Measurements from ENCODE around the gene TMEM259.

TMEM259 gene

DNA sequence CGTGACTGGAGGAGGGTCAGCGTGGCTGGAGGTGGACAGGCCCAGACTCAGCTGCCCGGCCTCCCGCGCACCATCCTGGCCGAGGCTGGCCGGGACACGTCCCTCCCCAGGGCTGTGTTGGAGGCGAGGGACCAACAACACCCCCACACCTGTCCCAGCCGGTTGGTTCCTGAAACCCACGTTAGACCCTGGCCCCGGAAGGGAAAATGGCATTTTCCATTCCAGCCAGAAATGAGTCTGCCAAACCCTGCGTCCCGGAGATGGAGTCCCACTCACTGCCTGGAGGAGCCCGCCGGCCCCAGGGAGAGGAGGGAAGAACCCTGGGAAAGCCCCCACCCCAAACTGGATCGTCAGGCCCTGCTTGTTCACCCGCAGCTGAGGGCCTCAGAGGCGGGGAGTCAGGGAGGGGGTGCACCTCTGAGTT lies 41.6 kb downstream of the TMEM259 start:
- Histone ChIP-seq H3K27ac (ENCODE audit: low read depth, low read length) (no peak overlapping the region), H3F3A (ENCODE audit: insufficient read depth) (peaks cover 9% of the 10 kb centered on the region), H3K27me3 (ENCODE audit: low read length) (no peaks in the 10 kb centered on the region), H3K4me2 (ENCODE audit: low read depth, low read length, poor library complexity, severe bottlenecking) (no peak overlapping the region), H3K9ac (ENCODE audit: low read length) (no peak overlapping the region), H4K20me1 (ENCODE audit: low read depth, low read length) (no peaks in the 10 kb centered on the region), H2AFZ (ENCODE audit: low read depth, low read length, severe bottlenecking) (no peak overlapping the region), H3K9me3 (ENCODE audit: insufficient read depth, low read length) (no peaks in the 10 kb centered on the region), H3K4me3 (ENCODE audit: insufficient read depth, low read length, poor library complexity, severe bottlenecking) (no peak overlapping the region), H3K9me2 (replicated peaks; ENCODE audit: insufficient read depth, low read length) (no peaks in the 10 kb centered on the region), H3K79me2 (ENCODE audit: insufficient read depth, low read length) (0 out of 2 replicates have a peak, but pooled peaks cover 1% of the 10 kb centered on the region), H3K36me3 (ENCODE audit: low read length) (no peaks in the 10 kb centered on the region)
- TF ChIP-seq, protein P1, sequence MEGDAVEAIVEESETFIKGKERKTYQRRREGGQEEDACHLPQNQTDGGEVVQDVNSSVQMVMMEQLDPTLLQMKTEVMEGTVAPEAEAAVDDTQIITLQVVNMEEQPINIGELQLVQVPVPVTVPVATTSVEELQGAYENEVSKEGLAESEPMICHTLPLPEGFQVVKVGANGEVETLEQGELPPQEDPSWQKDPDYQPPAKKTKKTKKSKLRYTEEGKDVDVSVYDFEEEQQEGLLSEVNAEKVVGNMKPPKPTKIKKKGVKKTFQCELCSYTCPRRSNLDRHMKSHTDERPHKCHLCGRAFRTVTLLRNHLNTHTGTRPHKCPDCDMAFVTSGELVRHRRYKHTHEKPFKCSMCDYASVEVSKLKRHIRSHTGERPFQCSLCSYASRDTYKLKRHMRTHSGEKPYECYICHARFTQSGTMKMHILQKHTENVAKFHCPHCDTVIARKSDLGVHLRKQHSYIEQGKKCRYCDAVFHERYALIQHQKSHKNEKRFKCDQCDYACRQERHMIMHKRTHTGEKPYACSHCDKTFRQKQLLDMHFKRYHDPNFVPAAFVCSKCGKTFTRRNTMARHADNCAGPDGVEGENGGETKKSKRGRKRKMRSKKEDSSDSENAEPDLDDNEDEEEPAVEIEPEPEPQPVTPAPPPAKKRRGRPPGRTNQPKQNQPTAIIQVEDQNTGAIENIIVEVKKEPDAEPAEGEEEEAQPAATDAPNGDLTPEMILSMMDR (IDR thresholded peaks at IDR 0.05; ENCODE audit: insufficient read depth, low read length, poor library complexity, severe bottlenecking), result no peak
- no peak for TF ChIP-seq EZH2phosphoT487 (conservative IDR thresholded peaks at IDR 0.05; ENCODE audit: low read length)

DNA sequence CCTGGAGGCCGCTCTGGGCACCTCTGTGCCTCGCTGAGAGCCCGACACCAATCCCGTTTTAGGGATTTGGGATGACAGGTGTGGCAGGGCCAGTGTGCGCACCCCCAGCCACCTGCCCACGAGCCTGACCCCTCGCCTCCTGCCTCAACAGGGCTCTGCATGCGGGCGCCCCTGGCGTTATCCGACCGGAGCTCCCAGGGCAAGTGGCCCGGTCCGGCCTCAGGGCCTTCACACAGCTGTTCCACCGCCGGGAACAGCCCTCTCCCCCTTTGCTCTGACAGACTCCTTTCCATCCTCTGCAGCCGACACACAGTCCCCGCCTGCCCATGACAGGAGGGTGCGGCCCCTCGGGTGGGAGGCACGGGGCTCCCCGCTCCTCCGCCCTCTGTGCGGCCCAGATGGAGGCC lies 43.9 kb downstream of the TMEM259 start:
- H3K79me2 ChIP-seq (ENCODE audit: insufficient read depth, low read length), result no peaks in the 10 kb centered on the region

DNA sequence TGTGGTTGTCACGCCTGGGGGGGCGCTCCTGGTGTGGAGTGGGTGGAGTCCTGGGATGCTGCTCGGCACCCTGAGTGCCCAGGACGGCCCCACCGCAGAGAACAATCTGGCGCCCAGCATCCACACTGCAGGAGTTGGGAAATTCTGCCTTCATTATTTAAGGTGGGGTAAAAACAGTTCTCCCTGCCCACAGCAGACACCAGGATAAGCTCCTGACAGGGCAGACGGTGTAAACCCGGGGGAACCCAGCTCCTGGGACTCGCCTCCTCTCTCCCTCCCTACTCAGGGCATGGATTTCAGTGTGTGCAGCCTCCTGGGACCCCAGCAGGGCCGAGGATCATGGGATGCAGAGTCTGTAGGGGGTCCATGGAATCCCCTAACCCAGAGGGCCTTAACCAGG lies 44.4 kb downstream of the TMEM259 start:
- no peaks in the 10 kb centered on the region for H3K9me3 ChIP-seq (ENCODE audit: insufficient read depth, low read length)

More for the DNA sequence above, 43.9 kb downstream of the TMEM259 start:
- H3K4me2 ChIP-seq (ENCODE audit: low read depth, low read length, poor library complexity, severe bottlenecking), result no peak overlapping the region
- no peaks in the 10 kb centered on the region for H3K36me3 ChIP-seq (ENCODE audit: low read length)
- no peaks in the 10 kb centered on the region for H3K9me3 ChIP-seq (ENCODE audit: insufficient read depth, low read length)
- no peak overlapping the region for H2AFZ ChIP-seq (ENCODE audit: low read depth, low read length, severe bottlenecking)
- H3K27me3 ChIP-seq (ENCODE audit: low read length), result no peaks in the 10 kb centered on the region
- H4K20me1 ChIP-seq (ENCODE audit: low read depth, low read length), result no peaks in the 10 kb centered on the region
- no peaks in the 10 kb centered on the region for H3K9me2 ChIP-seq (replicated peaks; ENCODE audit: insufficient read depth, low read length)
- H3K27ac ChIP-seq (ENCODE audit: low read depth, low read length), result no peak overlapping the region
- no peak overlapping the region for H3K4me3 ChIP-seq (ENCODE audit: insufficient read depth, low read length, poor library complexity, severe bottlenecking)
- H3K9ac ChIP-seq (ENCODE audit: low read length), result no peak overlapping the region
- no peaks in the 10 kb centered on the region for H3F3A ChIP-seq (ENCODE audit: insufficient read depth)
- TF ChIP-seq EZH2phosphoT487 (conservative IDR thresholded peaks at IDR 0.05; ENCODE audit: low read length), result no peak
- TF ChIP-seq, protein P1 (IDR thresholded peaks at IDR 0.05; ENCODE audit: insufficient read depth, low read length, poor library complexity, severe bottlenecking), result no peak

More for the DNA sequence above, 44.4 kb downstream of the TMEM259 start:
- Histone ChIP-seq H3K9me2 (replicated peaks; ENCODE audit: insufficient read depth, low read length) (no peaks in the 10 kb centered on the region), H4K20me1 (ENCODE audit: low read depth, low read length) (no peaks in the 10 kb centered on the region), H3F3A (ENCODE audit: insufficient read depth) (no peaks in the 10 kb centered on the region), H2AFZ (ENCODE audit: low read depth, low read length, severe bottlenecking) (no peak overlapping the region), H3K27ac (ENCODE audit: low read depth, low read length) (no peak overlapping the region), H3K4me3 (ENCODE audit: insufficient read depth, low read length, poor library complexity, severe bottlenecking) (no peak overlapping the region), H3K27me3 (ENCODE audit: low read length) (no peaks in the 10 kb centered on the region), H3K79me2 (ENCODE audit: insufficient read depth, low read length) (no peaks in the 10 kb centered on the region), H3K4me2 (ENCODE audit: low read depth, low read length, poor library complexity, severe bottlenecking) (no peak overlapping the region), H3K9ac (ENCODE audit: low read length) (no peak overlapping the region), H3K36me3 (ENCODE audit: low read length) (no peaks in the 10 kb centered on the region)
- no peak for TF ChIP-seq EZH2phosphoT487 (conservative IDR thresholded peaks at IDR 0.05; ENCODE audit: low read length)
- TF ChIP-seq, protein P1 (IDR thresholded peaks at IDR 0.05; ENCODE audit: insufficient read depth, low read length, poor library complexity, severe bottlenecking), result no peak
